ENCODE results near the gene RASA1.

RASA1 gene

GRCh38 chr5:87347272-87347671, 79.6 kb downstream of the RASA1 start:
- H3K4me3 ChIP-seq (ENCODE audit: low read length), result no peak overlapping the region
- H3K4me1 ChIP-seq (ENCODE audit: control insufficient read depth, low read length), result peaks cover 15% of the 10 kb centered on the region
- 0 out of 2 replicates have a peak, but pooled peaks cover 3% of the 10 kb centered on the region for H3F3A ChIP-seq (ENCODE audit: control insufficient read depth, insufficient read depth)
- H3K27me3 ChIP-seq (ENCODE audit: control insufficient read depth, low read length), result no peaks in the 10 kb centered on the region
- no peaks in the 10 kb centered on the region for H3K9me2 ChIP-seq (replicated peaks; ENCODE audit: control insufficient read depth, low read length)
- H3K79me2 ChIP-seq (ENCODE audit: control insufficient read depth, low read length), result no peaks in the 10 kb centered on the region
- TF ChIP-seq CTCF (IDR thresholded peaks at IDR 0.05; ENCODE audit: low read depth, low read length, poor library complexity, severe bottlenecking) (no peak), EZH2phosphoT487 (IDR thresholded peaks at IDR 0.05; ENCODE audit: borderline replicate concordance, low read length) (no peak)
- no peaks in the 10 kb centered on the region for H4K20me1 ChIP-seq (ENCODE audit: control insufficient read depth, insufficient read depth, low read depth, low read length)
- no peaks in the 10 kb centered on the region for H3K9me3 ChIP-seq (ENCODE audit: control insufficient read depth, insufficient read depth, low read length)
- H3K36me3 ChIP-seq (ENCODE audit: control insufficient read depth, low read length), result peaks cover 20% of the 10 kb centered on the region
- peak overlapping the region; percentile 18 for H3K4me2 ChIP-seq (ENCODE audit: low read length)
- H3K27ac ChIP-seq (ENCODE audit: low read depth, low read length), result no peak overlapping the region

- Histone ChIP-seq H3K79me2 (ENCODE audit: control insufficient read depth, low read length) (no peaks in the 10 kb centered on the region), H4K20me1 (ENCODE audit: control insufficient read depth, insufficient read depth, low read depth, low read length) (no peaks in the 10 kb centered on the region), H3K27me3 (ENCODE audit: control insufficient read depth, low read length) (no peaks in the 10 kb centered on the region), H3K27ac (ENCODE audit: low read depth, low read length) (no peak overlapping the region), H3F3A (ENCODE audit: control insufficient read depth, insufficient read depth) (0 out of 2 replicates have a peak, but pooled peaks cover 3% of the 10 kb centered on the region), H3K9me2 (replicated peaks; ENCODE audit: control insufficient read depth, low read length) (no peaks in the 10 kb centered on the region), H3K9me3 (ENCODE audit: control insufficient read depth, insufficient read depth, low read length) (no peaks in the 10 kb centered on the region), H3K4me3 (ENCODE audit: low read length) (no peak overlapping the region), H3K36me3 (ENCODE audit: control insufficient read depth, low read length) (peaks cover 17% of the 10 kb centered on the region), H3K4me1 (ENCODE audit: control insufficient read depth, low read length) (peaks cover 15% of the 10 kb centered on the region), H3K4me2 (ENCODE audit: low read length) (peak overlapping the region; percentile 18; the same call in 1 of the 2 replicates)
- no peak for TF ChIP-seq EZH2phosphoT487 (IDR thresholded peaks at IDR 0.05; ENCODE audit: borderline replicate concordance, low read length)
- TF ChIP-seq CTCF (IDR thresholded peaks at IDR 0.05; ENCODE audit: low read depth, low read length, poor library complexity, severe bottlenecking), result no peak
These were observed 80.2 kb downstream of the RASA1 start for GRCh38 chr5:87347841-87348240.

DNA sequence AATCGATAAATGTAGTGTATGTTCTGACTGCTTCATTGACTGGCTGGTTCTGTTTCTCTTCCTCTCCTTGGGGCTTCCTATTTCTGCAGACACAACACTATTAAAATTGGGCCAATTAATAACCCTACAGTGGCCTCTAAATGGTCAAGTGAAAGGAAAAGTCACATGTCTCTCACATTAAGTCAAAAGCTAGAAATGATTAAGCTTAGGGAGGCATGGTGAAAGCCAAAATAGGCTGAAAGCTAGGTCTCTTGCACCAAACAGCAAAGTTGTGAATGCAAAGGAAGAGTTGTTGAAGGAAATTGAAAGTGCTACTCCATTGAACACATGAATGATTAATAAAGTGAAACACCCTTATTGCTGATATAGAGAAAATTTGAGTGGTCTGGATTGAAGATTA, 86.8 kb downstream of the RASA1 start:
- no peak for TF ChIP-seq EZH2phosphoT487 (IDR thresholded peaks at IDR 0.05; ENCODE audit: borderline replicate concordance, low read length)
- Histone ChIP-seq H3K4me1 (ENCODE audit: control insufficient read depth, low read length) (no peaks in the 10 kb centered on the region), H3K9me3 (ENCODE audit: control insufficient read depth, insufficient read depth, low read length) (no peaks in the 10 kb centered on the region), H3K27ac (ENCODE audit: low read depth, low read length) (no peak overlapping the region), H3K4me3 (ENCODE audit: low read length) (no peak overlapping the region), H3K79me2 (ENCODE audit: control insufficient read depth, low read length) (no peaks in the 10 kb centered on the region), H4K20me1 (ENCODE audit: control insufficient read depth, insufficient read depth, low read depth, low read length) (no peaks in the 10 kb centered on the region), H3F3A (ENCODE audit: control insufficient read depth, insufficient read depth) (no peaks in the 10 kb centered on the region), H3K4me2 (ENCODE audit: low read length) (no peak overlapping the region), H3K27me3 (ENCODE audit: control insufficient read depth, low read length) (no peaks in the 10 kb centered on the region), H3K9me2 (replicated peaks; ENCODE audit: control insufficient read depth, low read length) (no peaks in the 10 kb centered on the region), H3K36me3 (ENCODE audit: control insufficient read depth, low read length) (peaks cover 7% of the 10 kb centered on the region; the same call in 1 of the 2 replicates)

DNA sequence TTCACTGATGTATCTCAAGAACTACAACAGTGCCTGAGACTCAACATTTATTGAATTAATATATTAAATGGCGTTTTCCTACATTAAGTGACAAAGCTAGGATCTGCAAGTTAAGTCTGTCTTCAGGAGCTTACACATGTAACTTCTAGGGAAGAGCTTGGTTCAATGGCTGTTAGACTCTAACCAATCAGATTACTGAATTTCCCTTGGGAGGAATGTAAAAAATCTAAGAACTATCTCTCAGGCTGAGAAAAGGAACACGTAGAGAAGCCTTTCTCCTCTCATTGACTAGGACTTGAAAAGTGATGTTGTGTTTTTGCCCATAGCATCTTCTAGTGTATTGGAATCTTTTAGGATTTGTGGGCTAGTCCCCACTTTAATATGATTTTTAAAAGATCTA, 91.4 kb downstream of the RASA1 start:
- Histone ChIP-seq H3K4me1 (ENCODE audit: control insufficient read depth, low read length) (no peaks in the 10 kb centered on the region), H3K27me3 (ENCODE audit: control insufficient read depth, low read length) (no peaks in the 10 kb centered on the region), H3K27ac (ENCODE audit: low read depth, low read length) (no peak overlapping the region), H4K20me1 (ENCODE audit: control insufficient read depth, insufficient read depth, low read depth, low read length) (no peaks in the 10 kb centered on the region), H3K79me2 (ENCODE audit: control insufficient read depth, low read length) (no peaks in the 10 kb centered on the region), H3F3A (ENCODE audit: control insufficient read depth, insufficient read depth) (no peaks in the 10 kb centered on the region), H3K36me3 (ENCODE audit: control insufficient read depth, low read length) (peaks cover 14% of the 10 kb centered on the region), H3K9me3 (ENCODE audit: control insufficient read depth, insufficient read depth, low read length) (no peaks in the 10 kb centered on the region), H3K4me3 (ENCODE audit: low read length) (no peak overlapping the region), H3K9me2 (replicated peaks; ENCODE audit: control insufficient read depth, low read length) (no peaks in the 10 kb centered on the region), H3K4me2 (ENCODE audit: low read length) (no peak overlapping the region)
- TF ChIP-seq CTCF (IDR thresholded peaks at IDR 0.05; ENCODE audit: low read depth, low read length, poor library complexity, severe bottlenecking), result no peak
- no peak for TF ChIP-seq EZH2phosphoT487 (IDR thresholded peaks at IDR 0.05; ENCODE audit: borderline replicate concordance, low read length)

Data from DOHH2 (cell line).